Activated T-cell treated with anti-CD3 and anti-CD28 coated beads, Interleukin-2, amount 50 U/mL, for 72 hours (primary cell): ENCODE measurements around the gene GRPR. TPM values are rescaled to one million over a fixed set of nuclear protein-coding genes. Genes with fewer than 3 reads are reported as not detected.
"Not testable (repeated sequence)": the region's sequence is repeated elsewhere in the genome, so short reads cannot be mapped to it uniquely, and the experiment has no call there.

Source experiments
- ATAC-seq, 2 donors: fragments of 150-1000 bp; cut with Tn5 transposase; replicated peaks in 1 of 2; 2 replicates each; pipeline ENCODE4 v1.10.0; 2021; ENCODE audit warnings: moderate library complexity in 2 of 2, mild to moderate bottlenecking in 1 of 2
- DNase-seq, 2 donors: peaks; one replicate each; pipeline ENCODE4 v3.0.0; 2021 to 2022; ENCODE audit warnings: mixed read lengths in 1 of 2
- H3K27ac Mint-ChIP-seq: one replicate; pipeline ENCODE4 v1.8.0; 2022; ENCODE audit warnings: mild to moderate bottlenecking, moderate library complexity, mixed read lengths
- H3K27me3 Mint-ChIP-seq: one replicate; pipeline ENCODE4 v1.8.0; 2022; ENCODE audit warnings: low read depth, mixed read lengths
- H3K36me3 Mint-ChIP-seq, 2 donors: one replicate each; pipeline ENCODE4 v1.8.0; 2022; ENCODE audit warnings: mixed read lengths in 2 of 2, mild to moderate bottlenecking in 1 of 2; ENCODE audit not compliant: insufficient read depth in 2 of 2
- H3K4me1 Mint-ChIP-seq: one replicate; pipeline ENCODE4 v1.8.0; 2022; ENCODE audit warnings: low read depth, mixed read lengths
- H3K4me3 Mint-ChIP-seq, 2 donors: one replicate each; pipeline ENCODE4 v1.8.0; 2022; ENCODE audit warnings: mild to moderate bottlenecking in 2 of 2, mixed read lengths in 2 of 2, moderate library complexity in 2 of 2
- H3K9me3 Mint-ChIP-seq, 2 donors: one replicate each; pipeline ENCODE4 v1.8.0; 2022; ENCODE audit warnings: mixed read lengths in 2 of 2
- total RNA-seq, 2 donors: library from RNA; stranded (reverse); gene quantifications; one replicate each; pipeline ENCODE4 v1.2.3, GENCODE V29; 2022

Gene GRPR
- total RNA-seq, 2 donors from 2014 or later: 0.23 TPM; not detected in 1

GRCh38 chrX:16141422-16142245, 18.3 kb downstream of the GRPR start:
- DNase-seq: no peak
- Mint-ChIP-seq H3K36me3 (peaks cover 0 to 3% of the 10 kb centered on the region in 2 donors), H3K4me1 (no peaks in the 10 kb centered on the region), H3K9me3 (peaks cover 0 to 2% of the 10 kb centered on the region in 2 donors), H3K27ac (no peak overlapping the region), H3K4me3 (no peak overlapping the region), H3K27me3 (peaks cover 75% of the 10 kb centered on the region)
- ATAC-seq: no peak

DNA sequence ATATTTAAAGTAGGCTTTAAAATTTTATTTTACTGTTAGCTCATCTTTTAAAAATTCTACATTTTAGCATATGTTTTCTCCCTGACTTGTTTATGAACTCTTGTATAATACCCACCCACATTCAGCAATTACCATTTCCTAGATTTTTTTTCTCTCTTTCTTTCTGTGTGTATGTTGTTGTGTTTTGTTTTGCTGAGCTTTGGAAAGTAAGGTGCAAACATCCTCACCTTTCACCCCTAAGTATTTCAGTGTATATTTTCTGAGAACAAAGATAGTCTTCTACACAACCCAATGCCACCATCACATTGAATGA, 18.8 kb downstream of the GRPR start:
- no peak for ATAC-seq
- H3K27me3 Mint-ChIP-seq: peaks cover 75% of the 10 kb centered on the region
- peaks cover 0 to 3% of the 10 kb centered on the region in 2 donors for H3K36me3 Mint-ChIP-seq
- no peak overlapping the region for H3K27ac Mint-ChIP-seq
- H3K4me1 Mint-ChIP-seq: no peaks in the 10 kb centered on the region
- no peak overlapping the region for H3K4me3 Mint-ChIP-seq
- DNase-seq: no peak
- H3K9me3 Mint-ChIP-seq: peaks cover 0 to 2% of the 10 kb centered on the region in 2 donors

DNA sequence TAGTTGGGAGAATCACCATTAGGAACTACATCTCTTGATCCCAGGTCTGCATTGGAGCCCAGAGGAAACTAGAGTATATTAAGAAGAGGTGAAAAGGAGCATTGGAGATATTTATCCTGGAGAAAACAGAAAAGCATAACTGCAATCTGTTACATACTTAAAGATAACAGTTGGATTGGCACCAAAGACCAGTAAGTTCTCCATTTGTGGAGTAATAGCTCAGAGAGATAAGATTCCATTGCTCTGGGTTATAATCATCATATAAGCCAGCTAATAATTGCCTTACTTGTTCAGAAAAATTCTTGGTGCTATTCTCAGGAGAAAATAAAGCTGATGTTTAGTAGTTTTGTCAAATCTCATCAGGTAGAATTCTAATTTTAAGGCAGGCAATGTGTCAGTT, 20.6 kb downstream of the GRPR start:
- no peak for ATAC-seq
- H3K4me3 Mint-ChIP-seq: no peak overlapping the region
- no peak for DNase-seq
- H3K4me1 Mint-ChIP-seq: no peaks in the 10 kb centered on the region
- peaks cover 0 to 2% of the 10 kb centered on the region in 2 donors for H3K9me3 Mint-ChIP-seq
- peaks cover 58% of the 10 kb centered on the region for H3K27me3 Mint-ChIP-seq
- no peak overlapping the region for H3K27ac Mint-ChIP-seq
- H3K36me3 Mint-ChIP-seq: peaks cover 0 to 3% of the 10 kb centered on the region in 2 donors

DNA sequence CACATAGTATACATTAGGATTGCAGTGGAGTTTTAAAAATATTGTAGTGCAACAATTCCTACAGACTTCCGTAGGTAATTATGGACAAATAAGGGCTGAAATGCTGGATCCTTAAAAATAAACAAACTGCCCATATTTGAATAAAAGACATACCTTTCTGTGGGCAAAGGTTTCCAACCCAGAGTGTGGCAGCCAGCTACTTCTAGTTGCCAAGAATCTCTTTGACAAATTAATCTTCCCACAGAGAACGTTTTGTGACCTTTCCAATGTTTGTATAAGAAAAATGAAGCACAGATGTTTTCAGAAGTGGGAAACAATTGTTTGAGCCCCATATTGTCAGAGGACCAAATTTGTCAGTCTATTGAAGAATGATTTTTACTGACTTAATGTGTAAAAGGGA, 21.1 kb downstream of the GRPR start:
- no peak overlapping the region for H3K4me3 Mint-ChIP-seq
- H3K4me1 Mint-ChIP-seq: no peaks in the 10 kb centered on the region
- H3K27ac Mint-ChIP-seq: no peak overlapping the region
- peaks cover 0 to 2% of the 10 kb centered on the region in 2 donors for H3K9me3 Mint-ChIP-seq
- ATAC-seq (no peak), DNase-seq (no peak)
- peaks cover 0 to 3% of the 10 kb centered on the region in 2 donors for H3K36me3 Mint-ChIP-seq
- peaks cover 55% of the 10 kb centered on the region for H3K27me3 Mint-ChIP-seq

- not testable (repeated sequence) for H3K4me1 Mint-ChIP-seq, H3K27ac Mint-ChIP-seq
- peaks cover 55% of the 10 kb centered on the region for H3K27me3 Mint-ChIP-seq
Measured at GRCh38 chrX:16145093-16145492, 21.7 kb downstream of the GRPR start.

GRCh38 chrX:16145656-16146055, 22.3 kb downstream of the GRPR start:
- peaks cover 0 to 2% of the 10 kb centered on the region in 2 donors for H3K9me3 Mint-ChIP-seq
- H3K36me3 Mint-ChIP-seq: peaks cover 0 to 3% of the 10 kb centered on the region in 2 donors
- no peaks in the 10 kb centered on the region for H3K4me1 Mint-ChIP-seq
- H3K4me3 Mint-ChIP-seq: no peak overlapping the region
- ATAC-seq (no peak), DNase-seq (no peak)
- no peak overlapping the region for H3K27ac Mint-ChIP-seq
- H3K27me3 Mint-ChIP-seq: peaks cover 52% of the 10 kb centered on the region

More at GRCh38 chrX:16145093-16145492, 21.7 kb downstream of the GRPR start:
- not testable (repeated sequence) for ATAC-seq, H3K4me3 Mint-ChIP-seq, H3K36me3 Mint-ChIP-seq, H3K9me3 Mint-ChIP-seq, DNase-seq

GRCh38 chrX:16148896-16149295, 25.5 kb downstream of the GRPR start:
- Mint-ChIP-seq H3K27me3 (peaks cover 35% of the 10 kb centered on the region), H3K36me3 (peaks cover 0 to 3% of the 10 kb centered on the region in 2 donors), H3K4me3 (no peak overlapping the region), H3K9me3 (no peaks in the 10 kb centered on the region), H3K4me1 (no peaks in the 10 kb centered on the region), H3K27ac (no peak overlapping the region)
- DNase-seq: no peak
- ATAC-seq: no peak

DNA sequence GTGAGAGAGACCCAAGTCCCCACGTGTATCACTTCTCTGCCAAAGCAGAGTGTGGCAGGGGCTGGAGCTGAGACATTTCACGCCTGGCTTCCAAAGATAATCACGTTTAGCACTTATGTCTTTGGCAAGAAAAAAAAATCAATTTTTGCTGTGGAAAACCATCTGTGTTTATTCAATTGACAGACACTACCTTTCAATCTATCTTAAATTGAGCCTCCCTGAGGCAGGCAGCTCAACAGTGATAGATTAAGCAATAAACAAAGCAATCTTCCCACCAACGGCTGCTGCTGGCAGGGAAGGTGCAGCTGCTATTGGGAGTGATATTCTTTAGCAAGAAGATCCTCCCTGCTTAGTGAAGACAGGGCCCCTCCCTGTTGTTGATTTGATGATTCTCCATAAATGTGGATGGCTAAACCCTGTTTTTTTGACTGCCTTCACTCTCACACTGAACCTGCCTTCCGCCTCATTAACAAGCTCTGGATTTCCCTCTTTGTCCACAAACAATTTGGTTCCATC, 32.3 kb downstream of the GRPR start:
- ATAC-seq (no peak), DNase-seq (no peak)
- Mint-ChIP-seq H3K27me3 (peaks cover 34% of the 10 kb centered on the region), H3K9me3 (no peaks in the 10 kb centered on the region), H3K36me3 (no peaks in the 10 kb centered on the region), H3K27ac (no peak overlapping the region), H3K4me1 (no peaks in the 10 kb centered on the region), H3K4me3 (no peak overlapping the region)

- H3K9me3 Mint-ChIP-seq: no peaks in the 10 kb centered on the region
- H3K27ac Mint-ChIP-seq: no peak overlapping the region
- ATAC-seq (no peak), DNase-seq (no peak)
- peaks cover 39% of the 10 kb centered on the region for H3K27me3 Mint-ChIP-seq
- no peaks in the 10 kb centered on the region for H3K36me3 Mint-ChIP-seq
- H3K4me1 Mint-ChIP-seq: no peaks in the 10 kb centered on the region
- no peak overlapping the region for H3K4me3 Mint-ChIP-seq
Measured at GRCh38 chrX:16156692-16157331, 33.4 kb downstream of the GRPR start.

GRCh38 chrX:16160729-16161128, 37.4 kb downstream of the GRPR start:
- no peak overlapping the region for H3K4me3 Mint-ChIP-seq
- DNase-seq (no peak), ATAC-seq (no peak)
- no peaks in the 10 kb centered on the region for H3K36me3 Mint-ChIP-seq
- peaks cover 54% of the 10 kb centered on the region for H3K27me3 Mint-ChIP-seq
- H3K9me3 Mint-ChIP-seq: no peaks in the 10 kb centered on the region
- H3K4me1 Mint-ChIP-seq: no peaks in the 10 kb centered on the region
- H3K27ac Mint-ChIP-seq: no peak overlapping the region

GRCh38 chrX:16161173-16161572, 37.8 kb downstream of the GRPR start:
- not testable (repeated sequence) for H3K4me3 Mint-ChIP-seq, DNase-seq, ATAC-seq, H3K27ac Mint-ChIP-seq, H3K4me1 Mint-ChIP-seq, H3K36me3 Mint-ChIP-seq, H3K9me3 Mint-ChIP-seq
- peaks cover 54% of the 10 kb centered on the region for H3K27me3 Mint-ChIP-seq

GRCh38 chrX:16162391-16162790, 39.0 kb downstream of the GRPR start:
- Mint-ChIP-seq H3K27ac (no peak overlapping the region), H3K4me1 (no peaks in the 10 kb centered on the region), H3K9me3 (no peaks in the 10 kb centered on the region), H3K4me3 (no peak overlapping the region), H3K27me3 (peaks cover 52% of the 10 kb centered on the region), H3K36me3 (no peaks in the 10 kb centered on the region)
- DNase-seq (no peak), ATAC-seq (no peak)

DNA sequence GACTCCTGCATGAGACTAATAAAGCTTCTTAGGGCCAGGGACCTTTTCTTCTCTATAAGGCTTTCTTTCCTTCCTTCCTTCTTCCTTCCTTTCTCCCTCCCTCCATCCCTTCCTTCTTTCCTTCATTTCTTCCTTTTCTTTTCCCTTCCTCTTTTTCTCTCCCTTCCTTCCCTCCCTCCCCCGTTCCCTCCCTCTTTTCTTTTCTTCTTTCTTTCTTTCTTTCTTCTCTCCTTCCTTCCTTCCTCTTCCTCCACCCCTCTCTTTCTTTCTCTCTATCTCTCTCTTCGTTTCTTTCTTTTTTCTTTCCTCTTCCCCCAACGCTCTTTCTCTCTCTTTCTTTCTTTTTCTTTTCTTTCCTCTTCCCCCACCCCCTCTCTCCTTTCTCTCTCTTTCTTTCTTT, 41.4 kb downstream of the GRPR start:
- Mint-ChIP-seq H3K36me3 (peaks cover 0 to 1% of the 10 kb centered on the region in 2 donors), H3K9me3 (no peaks in the 10 kb centered on the region), H3K4me3 (no peak overlapping the region), H3K27ac (no peak overlapping the region), H3K27me3 (peaks cover 52% of the 10 kb centered on the region), H3K4me1 (no peaks in the 10 kb centered on the region)
- ATAC-seq (no peak), DNase-seq (no peak)
